Hepatocyte (in vitro differentiated cells): ENCODE data around the gene MAPKAP1.

Experiments
- EZH2 ChIP-seq: fragments of 200-600 bp; sonication (generic); IDR thresholded peaks from 2 replicates; pipeline ENCODE4 v1.6.1; 2016; ENCODE audit warnings: antibody characterized with exemption, mild to moderate bottlenecking, borderline replicate concordance
- EZH2phosphoT487 ChIP-seq: fragments of 200-600 bp; sonication (generic); IDR thresholded peaks from one replicate; pipeline ENCODE4 v1.6.1; 2018; ENCODE audit warnings: antibody characterized with exemption, mild to moderate bottlenecking, low read depth, moderate library complexity; ENCODE audit not compliant: unreplicated experiment, severe bottlenecking
- TF ChIP-seq, protein P1 (sequence below): fragments of 200-600 bp; sonication (generic); IDR thresholded peaks from 2 replicates; pipeline ENCODE4 v1.5.1; 2016; ENCODE audit warnings: antibody characterized with exemption, mild to moderate bottlenecking; ENCODE audit not compliant: poor library complexity

GRCh38 chr9:125443367-125443766 lies 263.6 kb downstream of the MAPKAP1 start:
- TF ChIP-seq EZH2 (no peak), EZH2phosphoT487 (no peak)
- TF ChIP-seq, protein P1, sequence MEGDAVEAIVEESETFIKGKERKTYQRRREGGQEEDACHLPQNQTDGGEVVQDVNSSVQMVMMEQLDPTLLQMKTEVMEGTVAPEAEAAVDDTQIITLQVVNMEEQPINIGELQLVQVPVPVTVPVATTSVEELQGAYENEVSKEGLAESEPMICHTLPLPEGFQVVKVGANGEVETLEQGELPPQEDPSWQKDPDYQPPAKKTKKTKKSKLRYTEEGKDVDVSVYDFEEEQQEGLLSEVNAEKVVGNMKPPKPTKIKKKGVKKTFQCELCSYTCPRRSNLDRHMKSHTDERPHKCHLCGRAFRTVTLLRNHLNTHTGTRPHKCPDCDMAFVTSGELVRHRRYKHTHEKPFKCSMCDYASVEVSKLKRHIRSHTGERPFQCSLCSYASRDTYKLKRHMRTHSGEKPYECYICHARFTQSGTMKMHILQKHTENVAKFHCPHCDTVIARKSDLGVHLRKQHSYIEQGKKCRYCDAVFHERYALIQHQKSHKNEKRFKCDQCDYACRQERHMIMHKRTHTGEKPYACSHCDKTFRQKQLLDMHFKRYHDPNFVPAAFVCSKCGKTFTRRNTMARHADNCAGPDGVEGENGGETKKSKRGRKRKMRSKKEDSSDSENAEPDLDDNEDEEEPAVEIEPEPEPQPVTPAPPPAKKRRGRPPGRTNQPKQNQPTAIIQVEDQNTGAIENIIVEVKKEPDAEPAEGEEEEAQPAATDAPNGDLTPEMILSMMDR, result no peak
